Activated CD8-positive, alpha-beta memory T cell treated with anti-CD3 and anti-CD28 coated beads, Interleukin-2, amount 50 U/mL, for 1 hour (primary cell): ENCODE data around the gene VPS4B.
"Not testable (repeated sequence)": the region's sequence is repeated elsewhere in the genome, so short reads cannot be mapped to it uniquely, and the experiment has no call there.

Experiments
- DNase-seq: peaks from one replicate; pipeline ENCODE4 v3.0.0-alpha.2; 2020; ENCODE audit errors: extremely low read depth

The VPS4B gene

GRCh38 chr18:63367053-63367953 lies 55.0 kb downstream of the VPS4B start, which contains the start of gene KDSR:
TSS of gene KDSR (minus strand) at chr18:63367206. CDS start at chr18:63367118, 88 bp downstream.
- no peak for DNase-seq

GRCh38 chr18:63366213-63367052 lies 55.8 kb downstream of the VPS4B start:
- DNase-seq, result no peak

- DNase-seq, result no peak
These were observed 56.4 kb downstream of the VPS4B start for GRCh38 chr18:63365876-63366212.

- DNase-seq, result no peak
These were observed 58.3 kb downstream of the VPS4B start for GRCh38 chr18:63363951-63364350.

GRCh38 chr18:63363420-63363819 lies 58.9 kb downstream of the VPS4B start:
- not testable (repeated sequence) for DNase-seq

GRCh38 chr18:63356272-63356896 lies 65.9 kb downstream of the VPS4B start:
- no peak for DNase-seq

- no peak for DNase-seq
These were observed 72.0 kb downstream of the VPS4B start for GRCh38 chr18:63350230-63350629.

GRCh38 chr18:63348508-63349136 lies 73.7 kb downstream of the VPS4B start:
- DNase-seq, result no peak

- no peak for DNase-seq
These were observed 75.6 kb downstream of the VPS4B start for GRCh38 chr18:63346480-63347183.

- DNase-seq, result no peak
These were observed 76.2 kb downstream of the VPS4B start for GRCh38 chr18:63346031-63346430.

- no peak for DNase-seq
These were observed 77.4 kb downstream of the VPS4B start for GRCh38 chr18:63344918-63345317.

GRCh38 chr18:63344263-63344662 lies 78.0 kb downstream of the VPS4B start:
- DNase-seq, result no peak

GRCh38 chr18:63342206-63342605 lies 80.1 kb downstream of the VPS4B start:
- DNase-seq, result no peak

GRCh38 chr18:63339920-63340484 lies 82.3 kb downstream of the VPS4B start:
- DNase-seq, result no peak
